Adrenal gland (tissue), 12 donors: ENCODE data around the gene ANGPTL7. TPM values are rescaled to one million over a fixed set of nuclear protein-coding genes. Genes with fewer than 3 reads are reported as not detected.

Experiments
- DNase-seq, 7 donors: peaks; one replicate each; pipeline ENCODE4 v3.0.0-alpha.2; 2019 to 2020
- H3K27ac ChIP-seq, 5 donors: fragments of 200-600 bp; sonication (generic) in 4 of 5; 1 replicate in 3 of 5; 2 replicates in 2 of 5; pipeline versions ENCODE4 v1.5.1 to v1.8.0; 2016 to 2020; ENCODE audit warnings: mild to moderate bottlenecking in 1 of 5
- H3K27me3 ChIP-seq: fragments of 200-600 bp; 2 replicates; pipeline ENCODE4 v1.8.0; 2021
- H3K36me3 ChIP-seq, 2 donors: fragments of 200-600 bp; replicated peaks in 1 of 2; 1 replicate in 1 of 2; 2 replicates in 1 of 2; pipeline versions ENCODE4 v1.5.1 to v1.8.0; 2018 to 2022
- H3K4me1 ChIP-seq, 2 donors: fragments of 200-600 bp; replicated peaks in 1 of 2; 1 replicate in 1 of 2; 2 replicates in 1 of 2; pipeline versions ENCODE4 v1.5.1 to v1.8.0; 2018 to 2021
- H3K4me3 ChIP-seq, 4 donors: fragments of 200-600 bp; sonication (generic) in 3 of 4; one replicate each; pipeline ENCODE4 v1.5.1; 2016 to 2018
- H3K9me3 ChIP-seq, 3 donors: fragments of 200-600 bp; sonication (generic) in 1 of 3; replicated peaks in 1 of 3; 1 replicate in 2 of 3; 2 replicates in 1 of 3; pipeline versions ENCODE4 v1.5.1 to v1.8.0; 2016 to 2021
- CTCF ChIP-seq, 6 experiments: fragments of 450-650 bp in 4 of 6; fragments of 200-600 bp in 2 of 6; sonication (generic) in 1 of 6; IDR thresholded peaks; 1 replicate in 5 of 6; 2 replicates in 1 of 6; pipeline versions ENCODE4 v1.5.1 to v1.8.0; 2016 to 2021; ENCODE audit warnings: antibody characterized with exemption in 6 of 6, mild to moderate bottlenecking in 2 of 6, moderate library complexity in 1 of 6
- POLR2A ChIP-seq, 2 donors: fragments of 450-650 bp; IDR thresholded peaks; one replicate each; pipeline ENCODE4 v1.6.1; 2017; ENCODE audit warnings: antibody characterized with exemption in 2 of 2, mild to moderate bottlenecking in 2 of 2, moderate library complexity in 1 of 2
- WGBS, 4 donors: extraction: QIAGEN DNeasy Blood & Tissue Kit in 2 of 4; methylation state at CpG; one replicate each; pipeline versions ENCODE4 v1.1.5 to v1.1.7; 2013 to 2017; 5-methylcytosine and 5-hydroxymethylcytosine counted together
- intact Hi-C, 2 donors: fragments of 100-400 bp; cut with DNase I; formaldehyde crosslinking; loops; one replicate each; pipeline versions ENCODE4 v1.14.1 to v1.15.0; 2022 to 2023
- polyA plus RNA-seq, 3 donors: library from polyadenylated mRNA; stranded (reverse); fragments of 200-250 nt in 2 of 3; fragments of 350-450 nt in 1 of 3; fragmentation: Illumina TruSeq in 1 of 3; extraction: RNeasy Lipid Tissue Mini Kit (QIAGEN cat#74804) in 1 of 3; gene quantifications; one replicate each; pipeline ENCODE4 v1.2.3, GENCODE V29; 2013 to 2014
- total RNA-seq, 9 donors: library from RNA; depleted of rRNA in 4 of 9; stranded (reverse); fragments of >200 nt in 4 of 9; fragments of 120-200 nt in 1 of 9; fragmentation: NEBNext Ultra II Directional in 1 of 9; extraction: Animal tissue kit (Norgen Biotek cat#: 25700) in 1 of 9; gene quantifications; one replicate each; pipeline versions ENCODE4 v1.1.0 to v1.2.4, GENCODE V29; 2013 to 2023
- donor health status: healthy with polysubstance abuse.
- donor health status: Bipolar disorder and iron deficiency.
- donor health status: DM: yes; HTN: yes; CAD: no.
- donor health status: DM: no; HTN: no; CAD: no.
- donor health status: DM: no; HTN: no; CAD: no.
- donor health status: DM: yes; HTN: yes; CAD: no.

ANGPTL7 gene
- total and polyA plus RNA-seq, 12 donors: 0.12 to 8.5 (median 2.1) TPM

- Histone ChIP-seq H3K27me3 (no peaks in the 10 kb centered on the region), H3K4me3 (no peak overlapping the region), H3K4me1 (no peaks in the 10 kb centered on the region), H3K9me3 (no peaks in the 10 kb centered on the region), H3K27ac (no peak overlapping the region), H3K36me3 (peaks cover 0 to 67% of the 10 kb centered on the region in 2 donors)
- WGBS, 4 donors: 91 to 94% (median 92%) methylated on average over 13 to 14 of the region's 14 CpGs
- DNase-seq: no peak
- intact Hi-C loops: no loop called here
- no peak for TF ChIP-seq CTCF (IDR thresholded peaks at IDR 0.05)
- TF ChIP-seq POLR2A (IDR thresholded peaks at IDR 0.05): no peak
These were observed 5.4 kb downstream of the ANGPTL7 start for GRCh38 chr1:11194407-11195176.

GRCh38 chr1:11196945-11197344 is 7.8 kb downstream of the ANGPTL7 start:
- WGBS, 4 donors: 87 to 96% (median 91%) methylated on average over 2 of the region's 2 CpGs
- TF ChIP-seq POLR2A (IDR thresholded peaks at IDR 0.05): no peak
- no peak for TF ChIP-seq CTCF (IDR thresholded peaks at IDR 0.05)
- no peak for DNase-seq
- intact Hi-C loops: no loop called here
- H3K4me1 ChIP-seq: no peaks in the 10 kb centered on the region
- peaks cover 0 to 76% of the 10 kb centered on the region in 2 donors for H3K36me3 ChIP-seq
- no peaks in the 10 kb centered on the region for H3K27me3 ChIP-seq
- no peak overlapping the region for H3K4me3 ChIP-seq
- H3K27ac ChIP-seq: no peak overlapping the region
- H3K9me3 ChIP-seq: no peaks in the 10 kb centered on the region

- Histone ChIP-seq H3K27me3 (no peaks in the 10 kb centered on the region), H3K4me1 (no peaks in the 10 kb centered on the region), H3K36me3 (peaks cover 0 to 72% of the 10 kb centered on the region in 2 donors), H3K27ac (no peak overlapping the region), H3K4me3 (no peak overlapping the region), H3K9me3 (no peaks in the 10 kb centered on the region)
- TF ChIP-seq POLR2A (IDR thresholded peaks at IDR 0.05) (no peak), CTCF (IDR thresholded peaks at IDR 0.05) (no peak)
- no peak for DNase-seq
- intact Hi-C loops: no loop called here
- 94 to 100% (median 97%) methylated on average over 4 of the region's 4 CpGs for WGBS, 4 donors
These were observed 8.2 kb downstream of the ANGPTL7 start for GRCh38 chr1:11197359-11197758.

GRCh38 chr1:11198257-11198656 is 9.1 kb downstream of the ANGPTL7 start:
- TF ChIP-seq CTCF (IDR thresholded peaks at IDR 0.05) (no peak), POLR2A (IDR thresholded peaks at IDR 0.05) (no peak)
- Histone ChIP-seq H3K4me1 (no peaks in the 10 kb centered on the region), H3K27ac (no peak overlapping the region), H3K4me3 (no peak overlapping the region), H3K9me3 (no peaks in the 10 kb centered on the region), H3K27me3 (no peaks in the 10 kb centered on the region), H3K36me3 (peaks cover 0 to 71% of the 10 kb centered on the region in 2 donors)
- WGBS, 4 donors: 84 to 92% (median 91%) methylated on average over 4 of the region's 4 CpGs
- intact Hi-C loops: no loop called here
- no peak for DNase-seq
